MCF 10A (cell line): ENCODE measurements around the gene KDM3B. TPM values are rescaled to one million over a fixed set of nuclear protein-coding genes. Genes with fewer than 3 reads are reported as not detected.

Experiments used
- BruUV-seq: library from RNA; stranded (reverse); fragments of 400-500 nt; replicated peaks from 2 replicates; lab custom pipeline; 2021; lab: Mats Ljungman, UMichigan
- CTCF ChIA-PET: fragments of 300-600 bp; sonication (Branson Sonifier 250); formaldehyde crosslinking; extraction: SDS; loops from one replicate; lab custom pipeline; 2021; ENCODE audit warnings: antibody characterized with exemption, inconsistent platforms; lab: Yijun Ruan, JAX
- POLR2A ChIA-PET: fragments of 300-600, 350-650 bp; sonication (Branson Sonifier 250); formaldehyde crosslinking; extraction: SDS; loops from one replicate; lab custom pipeline; 2020; ENCODE audit warnings: antibody characterized with exemption, inconsistent platforms; lab: Yijun Ruan, JAX
- DNase-seq: peaks from one replicate; pipeline ENCODE4 v3.0.0-alpha.2; 2018; ENCODE audit not compliant: unreplicated experiment
- H3K27ac Mint-ChIP-seq: one replicate; pipeline ENCODE4 v1.8.0; 2022; ENCODE audit warnings: mild to moderate bottlenecking, low read depth, mixed read lengths; ENCODE audit not compliant: unreplicated experiment
- H3K27me3 Mint-ChIP-seq: one replicate; pipeline ENCODE4 v1.8.0; 2022; ENCODE audit warnings: mixed read lengths; ENCODE audit not compliant: insufficient read depth, unreplicated experiment
- H3K36me3 Mint-ChIP-seq: one replicate; pipeline ENCODE4 v1.8.0; 2022; ENCODE audit warnings: mild to moderate bottlenecking, moderate library complexity, mixed read lengths; ENCODE audit not compliant: insufficient read depth, unreplicated experiment
- H3K4me1 Mint-ChIP-seq: one replicate; pipeline ENCODE4 v1.8.0; 2022; ENCODE audit warnings: mixed read lengths; ENCODE audit not compliant: insufficient read depth, unreplicated experiment
- H3K4me3 Mint-ChIP-seq: one replicate; pipeline ENCODE4 v1.8.0; 2022; ENCODE audit warnings: mild to moderate bottlenecking, moderate library complexity, mixed read lengths; ENCODE audit not compliant: unreplicated experiment
- H3K9me3 Mint-ChIP-seq: one replicate; pipeline ENCODE4 v1.8.0; 2022; ENCODE audit warnings: mixed read lengths; ENCODE audit not compliant: unreplicated experiment
- intact Hi-C: fragments of 100-400 bp; cut with micrococcal nuclease; formaldehyde crosslinking; loops from 2 replicates; pipeline ENCODE4 v1.14.1; 2022
- total RNA-seq: library from RNA; stranded (reverse); gene quantifications from 2 replicates; pipeline ENCODE4 v1.2.3, GENCODE V29; 2022
- TF ChIP-seq, protein P1 (sequence below): fragments of 200-600 bp; IDR thresholded peaks from one replicate; pipeline ENCODE4 v1.8.0; 2022; ENCODE audit warnings: antibody characterized with exemption, mild to moderate bottlenecking; ENCODE audit not compliant: unreplicated experiment

Gene KDM3B
- total RNA-seq, 1 experiment from 2014 or later = 57.8 TPM

DNA sequence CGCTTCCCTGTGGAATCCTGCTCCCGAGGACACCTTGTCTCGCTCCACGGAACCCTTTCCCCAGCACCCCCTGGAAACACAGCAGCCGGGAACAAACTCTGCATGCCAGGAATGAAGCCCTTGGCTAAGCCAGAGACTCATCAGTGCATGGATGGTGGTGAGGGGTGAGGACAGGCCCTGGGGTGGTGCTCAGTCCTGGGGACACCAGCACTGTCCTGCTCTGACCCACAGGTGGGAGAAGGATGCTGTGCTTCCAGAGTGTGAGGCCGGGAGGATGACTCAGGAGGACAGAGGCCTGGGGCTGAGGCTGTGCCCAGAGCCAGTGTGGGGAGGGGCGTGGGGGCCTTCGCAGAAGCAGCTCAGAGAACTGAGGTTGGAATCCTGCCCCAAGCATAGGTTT is 101.6 kb downstream of the KDM3B start:
- Mint-ChIP-seq H3K27me3 (no peaks in the 10 kb centered on the region), H3K36me3 (no peaks in the 10 kb centered on the region), H3K4me3 (no peak overlapping the region), H3K4me1 (peaks cover 7% of the 10 kb centered on the region), H3K9me3 (no peaks in the 10 kb centered on the region), H3K27ac (no peak overlapping the region)
- CTCF ChIA-PET = interaction anchor here (1.0 to 13.1 kb wide), 9 partner anchors 8 to 273 kb away, joined by 3 to 278 read pairs (median 6); partner anchors contain the start of genes EGR1 and ETF1
- POLR2A ChIA-PET = interaction anchor here (5.1 kb wide), 1 partner anchor 49 kb away, joined by 18 read pairs; no protein-coding TSS in a partner anchor
- intact Hi-C loops = no loop called here
- TF ChIP-seq, protein P1, sequence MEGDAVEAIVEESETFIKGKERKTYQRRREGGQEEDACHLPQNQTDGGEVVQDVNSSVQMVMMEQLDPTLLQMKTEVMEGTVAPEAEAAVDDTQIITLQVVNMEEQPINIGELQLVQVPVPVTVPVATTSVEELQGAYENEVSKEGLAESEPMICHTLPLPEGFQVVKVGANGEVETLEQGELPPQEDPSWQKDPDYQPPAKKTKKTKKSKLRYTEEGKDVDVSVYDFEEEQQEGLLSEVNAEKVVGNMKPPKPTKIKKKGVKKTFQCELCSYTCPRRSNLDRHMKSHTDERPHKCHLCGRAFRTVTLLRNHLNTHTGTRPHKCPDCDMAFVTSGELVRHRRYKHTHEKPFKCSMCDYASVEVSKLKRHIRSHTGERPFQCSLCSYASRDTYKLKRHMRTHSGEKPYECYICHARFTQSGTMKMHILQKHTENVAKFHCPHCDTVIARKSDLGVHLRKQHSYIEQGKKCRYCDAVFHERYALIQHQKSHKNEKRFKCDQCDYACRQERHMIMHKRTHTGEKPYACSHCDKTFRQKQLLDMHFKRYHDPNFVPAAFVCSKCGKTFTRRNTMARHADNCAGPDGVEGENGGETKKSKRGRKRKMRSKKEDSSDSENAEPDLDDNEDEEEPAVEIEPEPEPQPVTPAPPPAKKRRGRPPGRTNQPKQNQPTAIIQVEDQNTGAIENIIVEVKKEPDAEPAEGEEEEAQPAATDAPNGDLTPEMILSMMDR = peak; percentile 7
- no peak for DNase-seq
- no TSS peak for BruUV-seq

DNA sequence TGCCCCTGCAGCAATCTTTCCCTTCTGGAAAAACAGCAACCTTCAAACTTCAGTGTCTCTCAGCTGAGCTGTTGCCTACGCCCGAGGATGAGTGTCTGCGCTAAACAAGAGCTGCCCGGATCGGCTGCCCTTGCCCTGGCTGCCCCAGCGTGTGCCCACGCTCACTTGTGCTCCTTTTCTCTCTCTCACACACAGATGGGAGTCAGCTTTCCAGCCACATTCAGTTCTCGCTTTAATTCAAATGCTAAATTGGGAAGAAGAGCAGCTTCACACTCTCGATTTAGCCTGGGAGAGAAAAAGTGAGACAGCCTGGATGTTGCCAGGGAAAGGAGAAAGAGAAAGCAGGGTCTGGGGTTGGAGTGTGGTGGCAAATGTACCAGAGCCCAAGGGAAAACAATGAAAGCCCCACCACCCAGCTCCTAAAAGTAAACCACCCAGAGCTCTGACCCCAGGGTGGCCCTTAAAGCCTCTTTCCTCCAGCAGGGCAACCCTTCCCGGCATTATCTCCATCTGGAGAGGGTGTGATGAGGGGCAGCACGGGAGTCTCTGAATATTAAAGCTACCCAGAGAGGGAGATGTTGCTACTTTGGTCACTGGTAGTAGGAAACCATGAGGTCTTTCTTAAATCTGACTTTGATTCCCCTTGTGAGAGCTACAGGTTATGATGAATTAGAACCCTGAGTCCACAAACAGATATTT is 102.9 kb downstream of the KDM3B start:
- TF ChIP-seq, protein P1 = no peak
- Mint-ChIP-seq H3K4me3 (no peak overlapping the region), H3K9me3 (no peaks in the 10 kb centered on the region), H3K27ac (no peak overlapping the region), H3K27me3 (no peaks in the 10 kb centered on the region), H3K36me3 (no peaks in the 10 kb centered on the region), H3K4me1 (peaks cover under 1% of the 10 kb centered on the region)
- ChIA-PET CTCF (interaction anchor here (0.6 to 13.1 kb wide), 18 partner anchors 7 to 862 kb away, joined by 3 to 278 read pairs (median 4); partner anchors contain the start of gene EGR1), POLR2A (interaction anchor here (0.7 to 5.1 kb wide), 4 partner anchors 10 to 289 kb away, joined by 3 to 18 read pairs (median 9); partner anchors contain the start of gene EGR1)
- intact Hi-C loops = no loop called here
- DNase-seq = no peak
- no TSS peak for BruUV-seq

DNA sequence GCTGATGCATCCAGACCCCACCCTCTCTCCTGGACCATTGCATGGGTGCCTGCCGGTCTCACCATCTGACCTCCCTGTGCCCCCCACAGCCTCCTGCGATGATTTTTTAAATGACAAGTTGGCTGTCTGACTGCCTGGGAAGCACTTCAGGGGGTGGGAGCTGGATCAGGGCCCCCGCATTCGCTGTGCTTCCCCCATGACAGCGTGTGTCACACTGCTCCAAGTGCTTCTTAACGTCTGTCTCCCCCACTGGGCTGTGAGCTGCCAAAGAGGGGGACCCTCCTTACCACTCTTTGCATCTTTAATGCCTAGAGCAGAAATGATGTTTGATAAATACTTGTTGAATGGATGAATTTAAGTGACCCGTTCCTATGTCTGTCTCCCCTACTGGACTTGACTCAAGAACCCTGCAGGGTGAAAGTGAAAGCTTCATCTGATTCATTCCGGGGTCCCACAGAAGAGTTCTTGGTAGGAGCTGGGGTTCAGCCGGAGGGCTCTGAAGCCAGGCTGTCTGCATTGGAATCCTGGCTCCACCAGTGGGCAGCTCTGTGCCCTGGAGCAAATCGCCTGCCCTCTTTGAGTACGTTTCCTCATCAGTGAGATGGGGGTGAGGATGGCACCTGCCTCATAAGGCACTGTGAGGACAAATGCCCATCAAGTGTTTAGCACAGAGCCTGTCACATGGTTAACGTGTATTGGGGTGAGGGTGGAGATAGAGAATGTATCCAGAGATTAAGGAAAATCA is 105.2 kb downstream of the KDM3B start:
- Mint-ChIP-seq H3K9me3 (no peaks in the 10 kb centered on the region), H3K4me3 (no peak overlapping the region), H3K27me3 (no peaks in the 10 kb centered on the region), H3K4me1 (peaks cover 15% of the 10 kb centered on the region), H3K27ac (no peak overlapping the region), H3K36me3 (no peaks in the 10 kb centered on the region)
- POLR2A ChIA-PET = interaction anchor here (0.6 to 5.1 kb wide), 5 partner anchors 46 to 884 kb away, joined by 3 to 18 read pairs (median 5); partner anchors contain the start of genes BRD8, ETF1 and PAIP2
- BruUV-seq = no TSS peak
- TF ChIP-seq, protein P1 = no peak
- CTCF ChIA-PET = interaction anchor here (0.8 to 13.1 kb wide), 6 partner anchors 7 to 91 kb away, joined by 3 to 278 read pairs (median 6); no protein-coding TSS in a partner anchor
- intact Hi-C loops = no loop called here
- DNase-seq = no peak
